Frontal cortex (tissue), 4 donors: ENCODE measurements around the gene OTUB1. TPM values are rescaled to one million over a fixed set of nuclear protein-coding genes. Genes with fewer than 3 reads are reported as not detected.
A peak's percentile ranks its signal among the peaks of the same experiment; 100 is the strongest.
"Not testable (repeated sequence)": the region's sequence is repeated elsewhere in the genome, so short reads cannot be mapped to it uniquely, and the experiment has no call there.

Experiments
- DNase-seq, 2 donors: peaks; one replicate each; pipeline ENCODE4 v3.0.0; 2012; ENCODE audit warnings: low spot score in 2 of 2
- FAIRE-seq: peaks from 2 replicates; lab custom pipeline; 2012; peaks lifted over from hg19 to GRCh38; lab: Jason Lieb, UNC
- small RNA-seq: library from RNA; depleted of rRNA; stranded (forward); fragments of <200 nt; gene quantifications from one replicate; pipeline ENCODE3, GENCODE V24; 2014
- total RNA-seq: library from RNA; depleted of rRNA; stranded (reverse); fragments of >200 nt; gene quantifications from one replicate; pipeline ENCODE4 v1.2.3, GENCODE V29; 2014
- donor health status: control.
- donor health status: control.
- donor health status: control.

Gene OTUB1
- total RNA-seq, 1 donor from 2014 or later = 31.4 TPM

DNA sequence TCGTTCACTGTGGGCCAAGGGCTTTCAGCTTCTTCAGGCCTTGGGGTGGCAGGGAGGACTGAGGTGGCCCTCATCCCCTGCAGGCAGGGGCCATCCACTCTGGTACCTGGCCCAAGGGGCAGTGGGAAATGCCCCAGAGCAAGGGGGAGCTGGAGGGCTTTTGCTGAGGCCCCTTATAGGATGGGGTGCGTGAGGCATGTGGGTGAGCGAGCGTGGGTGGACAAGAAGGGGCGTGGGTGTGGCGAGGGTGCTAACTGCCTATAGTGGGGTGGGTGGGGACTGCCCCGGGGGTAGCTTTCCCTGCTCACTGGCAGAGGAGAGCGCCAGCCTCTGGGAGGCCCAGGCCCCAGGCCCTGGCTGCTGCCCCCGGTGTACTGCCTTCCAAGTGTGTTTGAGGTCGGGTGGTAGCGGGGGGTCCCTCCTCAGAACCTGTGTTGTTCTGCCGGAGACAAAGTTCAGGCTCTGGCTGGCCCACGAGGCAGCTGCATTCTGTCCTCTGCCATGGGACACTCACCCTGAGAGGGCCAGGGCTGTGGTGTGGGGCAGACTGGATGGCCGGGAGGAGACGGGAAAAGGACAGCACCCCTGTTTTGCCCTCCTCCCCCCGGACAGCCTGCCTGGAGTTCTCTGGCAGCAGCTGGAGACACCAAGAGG, 52.9 kb downstream of the OTUB1 start:
- DNase-seq (no peak), FAIRE-seq (no peak)

DNA sequence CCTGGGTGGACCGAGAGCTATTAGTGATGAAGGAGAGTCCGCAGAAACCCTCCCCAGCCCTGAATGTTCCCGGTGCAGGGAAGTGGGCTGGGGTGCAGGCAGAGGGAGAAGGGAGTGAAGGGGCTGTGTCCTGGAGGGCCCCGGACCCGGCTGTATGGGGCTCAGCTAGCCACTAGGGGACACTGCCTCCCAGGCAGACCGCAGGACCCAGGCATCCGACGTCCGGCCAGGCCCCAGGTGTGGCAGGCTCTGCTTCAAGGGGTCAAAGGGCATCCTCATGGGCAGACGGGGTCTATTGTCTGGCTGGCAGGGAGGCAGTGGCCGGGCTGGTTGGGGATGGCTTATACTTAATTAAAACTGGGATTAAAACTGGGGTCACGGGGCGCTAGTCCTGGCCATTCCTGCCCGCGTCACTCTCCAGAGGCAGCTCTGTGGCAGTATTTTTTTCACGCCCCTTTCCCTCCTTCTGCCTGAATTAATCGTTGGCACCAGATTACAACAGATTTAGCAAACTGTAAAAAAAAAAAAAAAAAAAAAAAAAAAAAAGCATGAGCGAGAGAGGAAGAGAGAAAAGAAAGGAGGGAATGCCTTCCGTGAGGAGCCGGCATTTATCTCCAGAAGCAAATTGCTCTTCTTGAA, 54.6 kb downstream of the OTUB1 start:
- FAIRE-seq (no peak), DNase-seq (peak; percentile 63 to 68)

DNA sequence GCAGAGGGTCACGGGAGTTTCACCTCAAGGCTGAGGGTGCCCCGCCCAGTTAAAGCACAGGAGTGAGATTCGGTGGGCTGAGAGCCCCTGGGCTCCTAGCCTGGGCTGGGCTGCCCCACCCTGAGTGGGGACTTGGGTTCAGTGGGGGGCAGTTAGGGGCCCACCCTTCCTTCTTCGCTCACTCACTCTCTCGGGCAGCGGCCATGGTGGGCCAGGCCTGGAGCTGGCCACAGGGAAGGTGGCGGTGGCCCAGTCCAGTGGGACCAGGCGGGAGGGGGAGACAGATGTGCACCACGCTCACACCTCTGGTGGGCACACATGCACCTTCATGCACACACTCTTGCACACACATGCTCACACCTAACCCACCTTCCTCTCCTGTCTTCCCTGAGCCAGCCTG, 55.6 kb downstream of the OTUB1 start:
- FAIRE-seq = no peak
- no peak for DNase-seq

DNA sequence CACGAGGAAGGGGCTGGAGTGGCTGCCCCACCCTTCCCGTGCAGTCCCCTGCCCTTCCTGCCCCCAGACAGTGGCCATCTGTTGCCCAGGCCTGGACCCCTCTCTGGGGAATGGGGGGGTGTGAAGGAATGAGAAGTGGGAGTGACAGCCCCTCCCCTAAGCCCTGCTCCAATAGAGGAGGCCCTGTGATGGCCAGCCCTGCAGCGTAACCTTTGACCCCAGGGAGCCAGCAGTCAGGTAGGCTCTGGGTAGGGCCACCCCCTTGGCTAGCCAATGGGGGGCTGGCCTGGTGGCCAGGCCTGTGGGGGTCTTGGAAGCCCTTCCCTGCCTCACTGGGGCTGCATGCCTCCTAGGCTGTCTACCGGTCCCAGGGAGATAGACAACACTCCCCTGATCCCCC, 56.1 kb downstream of the OTUB1 start:
- FAIRE-seq (no peak), DNase-seq (no peak)

DNA sequence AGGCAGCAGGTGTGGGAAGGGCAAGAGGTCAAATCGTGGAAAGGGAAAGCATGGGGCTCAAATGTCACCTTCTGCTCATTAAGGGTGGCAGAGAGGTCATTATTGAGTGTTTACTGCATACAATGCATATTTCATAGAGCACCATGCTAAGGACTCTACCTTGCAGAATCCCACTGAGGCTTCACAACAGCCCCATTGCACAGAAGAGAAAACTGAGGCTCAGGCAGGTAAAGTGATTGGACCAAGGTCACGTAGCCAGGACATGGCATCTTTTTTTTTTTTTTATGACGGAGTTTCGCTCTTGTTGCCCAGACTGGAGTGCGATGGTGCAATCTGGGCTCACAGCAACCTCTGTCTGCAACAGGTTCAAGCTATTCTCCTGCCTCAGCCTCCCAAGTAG, 57.3 kb downstream of the OTUB1 start:
- no peak for FAIRE-seq
- DNase-seq = no peak

DNA sequence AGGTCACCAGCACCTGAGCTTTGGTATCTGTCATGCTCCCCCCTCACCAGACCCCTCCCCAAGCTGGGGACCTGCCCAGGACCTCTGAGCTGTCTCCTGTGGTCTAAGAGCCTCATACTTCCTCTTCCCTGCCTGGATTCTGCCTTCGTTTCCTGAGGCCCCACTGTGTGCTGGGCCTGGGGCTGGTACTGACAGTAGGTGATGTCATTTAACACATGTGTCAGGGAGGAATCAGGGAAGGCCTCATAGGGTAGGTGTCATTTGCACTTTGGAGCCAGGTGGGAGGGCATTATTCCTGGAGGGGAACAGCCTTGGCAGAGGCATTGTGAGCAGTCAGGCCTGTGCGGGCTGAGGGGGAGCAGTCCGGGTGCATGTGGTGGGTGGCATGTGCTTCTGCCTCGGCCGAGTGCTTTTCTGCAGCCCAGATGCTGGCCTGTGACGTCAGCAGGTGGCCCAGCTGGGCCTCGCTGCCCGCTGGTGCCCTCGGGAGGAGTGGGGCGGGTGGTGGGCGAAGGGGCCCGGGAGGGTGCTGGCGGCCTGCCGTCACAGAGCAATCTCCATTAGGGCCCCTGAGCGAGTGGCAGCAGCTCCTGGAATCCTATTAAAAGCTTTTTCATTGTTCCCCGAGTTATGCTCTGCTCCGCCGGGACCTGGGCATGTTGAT, 58.6 kb downstream of the OTUB1 start:
- DNase-seq (peak; percentile 63 to 68), FAIRE-seq (no peak)

DNA sequence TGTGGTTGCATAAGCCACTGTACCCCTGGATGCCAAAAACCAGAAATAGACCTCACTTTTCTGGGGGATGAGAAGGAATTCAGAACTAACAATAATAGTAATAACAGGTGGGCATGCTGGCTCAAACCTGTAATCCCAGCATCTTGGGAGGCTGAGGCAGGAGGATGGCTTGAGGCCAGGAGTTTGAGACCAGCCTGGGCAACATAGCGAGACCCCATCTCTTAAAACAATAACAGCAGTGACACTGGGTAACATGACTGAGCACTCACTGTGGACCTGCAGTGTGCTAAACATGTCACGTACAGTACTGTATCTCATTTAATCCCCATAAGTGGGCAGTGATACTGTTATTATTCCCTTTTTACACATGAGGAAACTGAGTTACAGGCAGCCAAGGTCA, 59.5 kb downstream of the OTUB1 start:
- DNase-seq = no peak
- FAIRE-seq = no peak

DNA sequence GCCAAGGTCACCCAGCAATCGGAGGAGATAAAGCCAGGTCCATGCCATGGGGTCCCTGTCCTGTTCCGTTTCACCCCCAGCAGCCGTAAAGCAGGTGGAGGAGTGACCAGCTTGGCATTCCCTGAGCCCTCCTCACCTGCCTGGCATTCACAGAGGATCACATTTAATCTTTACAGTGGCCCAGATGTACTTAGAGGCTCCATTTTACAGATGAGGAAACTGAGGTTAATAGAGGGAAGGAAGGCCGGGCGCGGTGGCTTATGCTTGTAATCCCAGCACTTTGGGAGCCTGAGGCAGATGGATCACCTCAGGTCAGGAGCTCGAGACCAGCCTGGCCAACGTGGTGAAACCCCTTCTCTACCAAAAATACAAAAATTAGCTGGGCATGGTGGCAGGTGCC, 61.1 kb downstream of the OTUB1 start:
- not testable (repeated sequence) for FAIRE-seq, DNase-seq

Small RNAs within 50 kb of the gene (small RNA-seq; reads per million reads assigned to genes)
- not detected for gene RNU6-45P

Other genes starting within 250 kb of the OTUB1 start
- 55.8 TPM for gene ZFTA, start 217.7 kb upstream of the OTUB1 start, total RNA-seq
- 13.0 TPM for gene SPINDOC, start 173.0 kb upstream of the OTUB1 start, total RNA-seq
- 11.8 TPM for gene MARK2, start 147.3 kb upstream of the OTUB1 start, total RNA-seq
- 14.3 TPM for gene RCOR2, start 69.3 kb upstream of the OTUB1 start, total RNA-seq
- gene NAA40, start 47.4 kb upstream of the OTUB1 start, total RNA-seq = 11.4 TPM
- 238 TPM for gene COX8A, start 11.8 kb upstream of the OTUB1 start, total RNA-seq
- 4.5 TPM for gene FLRT1, start 49.5 kb downstream of the OTUB1 start, total RNA-seq
- gene MACROD1, start 179.7 kb downstream of the OTUB1 start, total RNA-seq = 19.6 TPM
- 91.7 TPM for gene STIP1, start 199.7 kb downstream of the OTUB1 start, total RNA-seq
- gene FERMT3, start 220.3 kb downstream of the OTUB1 start, total RNA-seq = 0.41 TPM
- 10.6 TPM for gene TRPT1, start 239.7 kb downstream of the OTUB1 start, total RNA-seq
- gene NUDT22, start 239.8 kb downstream of the OTUB1 start, total RNA-seq = 12.6 TPM
- 9.8 TPM for gene DNAJC4, start 244.1 kb downstream of the OTUB1 start, total RNA-seq
- gene VEGFB, start 248.1 kb downstream of the OTUB1 start, total RNA-seq = 17.9 TPM